ENCODE measurements around the gene CMIP. TPM values are rescaled to one million over a fixed set of nuclear protein-coding genes. Genes with fewer than 3 reads are reported as not detected.

The CMIP gene
- polyA plus RNA-seq, 3 donors = 0.85 to 61.9 (median 0.93) TPM

DNA sequence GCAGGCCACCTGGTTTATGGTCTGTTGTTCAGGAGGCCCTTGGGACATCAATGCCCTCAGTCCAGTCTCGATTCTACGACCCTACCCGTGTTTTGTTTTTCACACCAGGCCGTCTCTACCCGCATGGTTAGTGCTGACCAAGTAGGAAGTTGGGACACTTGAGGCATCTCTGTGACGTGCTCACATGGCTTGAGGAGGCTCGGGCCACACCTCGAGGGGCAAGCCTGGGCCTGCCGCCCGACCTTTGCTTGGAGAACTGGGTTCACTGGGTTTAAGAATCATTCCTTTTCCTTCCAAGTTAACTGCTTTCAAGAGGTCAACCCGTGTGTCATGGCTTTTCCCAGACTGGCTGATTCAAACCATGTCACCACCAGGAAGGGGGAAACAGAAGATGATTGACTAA is 86.8 kb downstream of the CMIP start:
- WGBS (ENCODE audit: insufficient coverage) = 70% methylated on average over 5 of the region's 11 CpGs
- Histone ChIP-seq H3K4me2 (replicated peaks; ENCODE audit: extremely low read depth, low read length, poor library complexity, severe bottlenecking) (no peak overlapping the region), H3K4me1 (ENCODE audit: control insufficient read depth in 1 of 2, insufficient read depth in 2 of 2, low read length in 2 of 2) (peaks cover 7 to 8% of the 10 kb centered on the region in 2 donors), H4K20me1 (ENCODE audit: insufficient read depth, low read length) (peaks cover 100% of the 10 kb centered on the region), H2AFZ (ENCODE audit: insufficient read depth, low read depth, low read length, poor library complexity, severe bottlenecking) (no peak overlapping the region), H3K79me2 (ENCODE audit: insufficient read depth, low read length) (peaks cover 99% of the 10 kb centered on the region), H3K4me3 (replicated peaks in 1 of 3; ENCODE audit: low read depth in 2 of 3, low read length in 3 of 3) (no peak overlapping the region), H3K36me3 (replicated peaks in 1 of 2; ENCODE audit: control insufficient read depth in 1 of 2, insufficient read depth in 2 of 2, low read length in 2 of 2) (peaks cover 10 to 38% of the 10 kb centered on the region in 2 donors), H3K27ac (ENCODE audit: low read depth in 1 of 2, low read length in 2 of 2) (peak overlapping the region in 1 of 2 donors; percentile 11), H3K9ac (ENCODE audit: insufficient read depth, low read length, poor library complexity, severe bottlenecking) (no peak overlapping the region), H3K27me3 (ENCODE audit: control insufficient read depth in 2 of 2, insufficient read depth in 2 of 2, low read length in 2 of 2) (no peaks in the 10 kb centered on the region), H3K9me3 (replicated peaks in 1 of 2; ENCODE audit: control insufficient read depth in 1 of 2, insufficient read depth in 1 of 2, low read length in 2 of 2) (no peaks in the 10 kb centered on the region)
- TF ChIP-seq, protein P1, sequence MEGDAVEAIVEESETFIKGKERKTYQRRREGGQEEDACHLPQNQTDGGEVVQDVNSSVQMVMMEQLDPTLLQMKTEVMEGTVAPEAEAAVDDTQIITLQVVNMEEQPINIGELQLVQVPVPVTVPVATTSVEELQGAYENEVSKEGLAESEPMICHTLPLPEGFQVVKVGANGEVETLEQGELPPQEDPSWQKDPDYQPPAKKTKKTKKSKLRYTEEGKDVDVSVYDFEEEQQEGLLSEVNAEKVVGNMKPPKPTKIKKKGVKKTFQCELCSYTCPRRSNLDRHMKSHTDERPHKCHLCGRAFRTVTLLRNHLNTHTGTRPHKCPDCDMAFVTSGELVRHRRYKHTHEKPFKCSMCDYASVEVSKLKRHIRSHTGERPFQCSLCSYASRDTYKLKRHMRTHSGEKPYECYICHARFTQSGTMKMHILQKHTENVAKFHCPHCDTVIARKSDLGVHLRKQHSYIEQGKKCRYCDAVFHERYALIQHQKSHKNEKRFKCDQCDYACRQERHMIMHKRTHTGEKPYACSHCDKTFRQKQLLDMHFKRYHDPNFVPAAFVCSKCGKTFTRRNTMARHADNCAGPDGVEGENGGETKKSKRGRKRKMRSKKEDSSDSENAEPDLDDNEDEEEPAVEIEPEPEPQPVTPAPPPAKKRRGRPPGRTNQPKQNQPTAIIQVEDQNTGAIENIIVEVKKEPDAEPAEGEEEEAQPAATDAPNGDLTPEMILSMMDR (IDR thresholded peaks at IDR 0.05) = no peak
- peaks cover 0 to 2% (median 0%) of the 10 kb centered on the region in 3 donors for H3K27me3 Mint-ChIP-seq (ENCODE audit: low read depth in 3 of 3)
- no peak overlapping the region for H3K4me3 Mint-ChIP-seq
- no peaks in the 10 kb centered on the region for H3K9me3 Mint-ChIP-seq
- DNase-seq = no peak
- H3K27ac Mint-ChIP-seq = peak overlapping the region in 5 of 7 donors; percentile 27 to 72 (median 67)
- H3K4me1 Mint-ChIP-seq = peaks cover 24% of the 10 kb centered on the region
- intact Hi-C loops (cut with micrococcal nuclease) = no loop called here
- H3K36me3 Mint-ChIP-seq = peaks cover 33 to 47% of the 10 kb centered on the region in 2 donors

DNA sequence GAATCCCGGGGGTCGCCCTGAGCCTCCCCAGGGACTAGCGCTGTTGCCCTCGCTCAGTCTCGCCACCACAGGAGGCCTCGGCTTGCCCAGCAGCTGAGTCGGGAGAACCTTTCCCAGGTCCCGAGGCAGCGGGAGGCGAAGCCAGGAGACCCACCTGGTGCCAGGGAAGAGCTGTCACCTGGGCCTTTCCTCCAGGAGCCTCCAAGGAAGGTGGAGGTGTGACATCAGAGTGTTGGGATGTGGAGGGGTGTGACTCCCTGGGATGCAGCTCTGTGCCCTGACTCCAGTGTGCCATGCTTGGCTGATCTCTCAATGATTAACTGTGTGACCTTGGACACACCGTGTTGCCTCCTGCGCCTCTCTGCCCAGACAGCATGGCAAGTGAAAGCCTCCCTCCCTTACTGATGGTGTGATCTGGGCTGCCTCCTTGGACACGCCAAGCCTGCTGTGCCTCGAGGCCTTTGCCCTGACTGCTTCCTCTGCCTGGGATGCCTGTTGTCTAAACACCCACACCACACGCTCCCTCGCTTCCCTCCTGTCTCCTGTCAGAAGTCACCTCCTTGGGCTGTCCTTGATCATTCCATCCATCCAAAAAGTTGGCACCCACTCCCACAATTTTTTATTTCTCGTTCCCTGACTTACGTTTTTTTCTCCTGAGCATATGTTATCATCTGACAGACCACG is 88.0 kb downstream of the CMIP start:
- Mint-ChIP-seq H3K27ac (peak overlapping the region in 4 of 7 donors; percentile 32 to 87 (median 66)), H3K4me1 (peaks cover 12% of the 10 kb centered on the region), H3K36me3 (peaks cover 35 to 49% of the 10 kb centered on the region in 2 donors)

More for the DNA sequence above, 88.0 kb downstream of the CMIP start:
- intact Hi-C loops (cut with micrococcal nuclease) = no loop called here
- Histone ChIP-seq H3K36me3 (replicated peaks in 1 of 2; ENCODE audit: control insufficient read depth in 1 of 2, insufficient read depth in 2 of 2, low read length in 2 of 2) (peaks cover 10 to 45% of the 10 kb centered on the region in 2 donors), H3K9ac (ENCODE audit: insufficient read depth, low read length, poor library complexity, severe bottlenecking) (no peak overlapping the region), H3K9me3 (replicated peaks in 1 of 2; ENCODE audit: control insufficient read depth in 1 of 2, insufficient read depth in 1 of 2, low read length in 2 of 2) (no peaks in the 10 kb centered on the region), H3K27me3 (ENCODE audit: control insufficient read depth in 2 of 2, insufficient read depth in 2 of 2, low read length in 2 of 2) (no peaks in the 10 kb centered on the region), H3K4me2 (replicated peaks; ENCODE audit: extremely low read depth, low read length, poor library complexity, severe bottlenecking) (no peak overlapping the region), H3K4me3 (replicated peaks in 1 of 3; ENCODE audit: low read depth in 2 of 3, low read length in 3 of 3) (no peak overlapping the region), H3K4me1 (ENCODE audit: control insufficient read depth in 1 of 2, insufficient read depth in 2 of 2, low read length in 2 of 2) (no peaks in the 10 kb centered on the region), H4K20me1 (ENCODE audit: insufficient read depth, low read length) (peaks cover 100% of the 10 kb centered on the region), H3K79me2 (ENCODE audit: insufficient read depth, low read length) (peaks cover 99% of the 10 kb centered on the region), H3K27ac (ENCODE audit: low read depth in 1 of 2, low read length in 2 of 2) (no peak overlapping the region), H2AFZ (ENCODE audit: insufficient read depth, low read depth, low read length, poor library complexity, severe bottlenecking) (no peak overlapping the region)
- WGBS (ENCODE audit: insufficient coverage) = 92% methylated on average over 16 of the region's 19 CpGs
- Mint-ChIP-seq H3K4me3 (no peak overlapping the region), H3K27me3 (ENCODE audit: low read depth in 3 of 3) (peaks cover 0 to 2% (median 0%) of the 10 kb centered on the region in 3 donors), H3K9me3 (no peaks in the 10 kb centered on the region)
- no peak for DNase-seq
- TF ChIP-seq, protein P1 (IDR thresholded peaks at IDR 0.05) = no peak

Measured in CD14-positive monocyte (primary cell).